ENCODE measurements around the gene SLC38A7.

SLC38A7 gene

GRCh38 chr16:58727796-58728568 is 43.4 kb upstream of the SLC38A7 start:
- no peak for DNase-seq (ENCODE audit: extremely low read depth, low read depth)

GRCh38 chr16:58727028-58727781 is 42.6 kb upstream of the SLC38A7 start:
- TF ChIP-seq CTCF (IDR thresholded peaks at IDR 0.05; ENCODE audit: low read depth, low read length): no peak
- DNase-seq (ENCODE audit: extremely low read depth, low read depth): no peak

More at GRCh38 chr16:58727796-58728568, 43.4 kb upstream of the SLC38A7 start:
- TF ChIP-seq CTCF (IDR thresholded peaks at IDR 0.05; ENCODE audit: low read depth, low read length): no peak

- no peak for TF ChIP-seq CTCF (IDR thresholded peaks at IDR 0.05; ENCODE audit: low read depth, low read length)
- no peak for DNase-seq (ENCODE audit: extremely low read depth, low read depth)
These were observed 38.5 kb upstream of the SLC38A7 start for GRCh38 chr16:58723109-58723508.

- no peak for DNase-seq (ENCODE audit: extremely low read depth, low read depth)
- no peak for TF ChIP-seq CTCF (IDR thresholded peaks at IDR 0.05; ENCODE audit: low read depth, low read length)
These were observed 33.4 kb upstream of the SLC38A7 start for GRCh38 chr16:58717994-58718393.

GRCh38 chr16:58716468-58716867 is 31.9 kb upstream of the SLC38A7 start:
- DNase-seq (ENCODE audit: extremely low read depth, low read depth): no peak
- TF ChIP-seq CTCF (IDR thresholded peaks at IDR 0.05; ENCODE audit: low read depth, low read length): no peak

GRCh38 chr16:58713742-58714141 is 29.2 kb upstream of the SLC38A7 start:
- DNase-seq (ENCODE audit: extremely low read depth, low read depth): no peak
- no peak for TF ChIP-seq CTCF (IDR thresholded peaks at IDR 0.05; ENCODE audit: low read depth, low read length)

- DNase-seq (ENCODE audit: extremely low read depth, low read depth): no peak
- TF ChIP-seq CTCF (IDR thresholded peaks at IDR 0.05; ENCODE audit: low read depth, low read length): no peak
These were observed 24.8 kb upstream of the SLC38A7 start for GRCh38 chr16:58709333-58709732.

All from AG09319 (cell line).